Subcutaneous abdominal adipose tissue (tissue), 5 donors: ENCODE measurements around the gene RFTN2.

Experiments
- H3K27ac ChIP-seq: one replicate; pipeline ENCODE4 v1.7.0; 2013; ENCODE audit warnings: low read depth, mild to moderate bottlenecking, inconsistent platforms, low read length, moderate library complexity
- H3K27me3 ChIP-seq, 5 donors: one replicate each; pipeline ENCODE4 v1.7.0; 2013; ENCODE audit warnings: low read length in 5 of 5, inconsistent platforms in 1 of 5; ENCODE audit not compliant: control insufficient read depth in 5 of 5, insufficient read depth in 4 of 5
- H3K36me3 ChIP-seq, 5 donors: one replicate each; pipeline ENCODE4 v1.7.0; 2013; ENCODE audit warnings: low read length in 5 of 5; ENCODE audit not compliant: control insufficient read depth in 5 of 5, insufficient read depth in 5 of 5
- H3K4me1 ChIP-seq, 5 donors: one replicate each; pipeline ENCODE4 v1.7.0; 2013; ENCODE audit warnings: low read length in 5 of 5, mild to moderate bottlenecking in 3 of 5, moderate library complexity in 1 of 5; ENCODE audit not compliant: control insufficient read depth in 5 of 5, insufficient read depth in 5 of 5
- H3K4me3 ChIP-seq, 5 donors: one replicate each; pipeline ENCODE4 v1.7.0; 2013; ENCODE audit warnings: low read length in 5 of 5, low read depth in 1 of 5
- H3K9ac ChIP-seq, 5 donors: one replicate each; pipeline ENCODE4 v1.7.0; 2013; ENCODE audit warnings: low read length in 5 of 5, mild to moderate bottlenecking in 4 of 5, moderate library complexity in 3 of 5
- H3K9me3 ChIP-seq, 5 donors: one replicate each; pipeline ENCODE4 v1.7.0; 2013; ENCODE audit warnings: low read length in 5 of 5; ENCODE audit not compliant: control insufficient read depth in 5 of 5
- donor health status: healthy.
- donor health status: healthy.
- donor health status: healthy.
- donor health status: healthy.
- donor health status: healthy.

RFTN2 gene

DNA sequence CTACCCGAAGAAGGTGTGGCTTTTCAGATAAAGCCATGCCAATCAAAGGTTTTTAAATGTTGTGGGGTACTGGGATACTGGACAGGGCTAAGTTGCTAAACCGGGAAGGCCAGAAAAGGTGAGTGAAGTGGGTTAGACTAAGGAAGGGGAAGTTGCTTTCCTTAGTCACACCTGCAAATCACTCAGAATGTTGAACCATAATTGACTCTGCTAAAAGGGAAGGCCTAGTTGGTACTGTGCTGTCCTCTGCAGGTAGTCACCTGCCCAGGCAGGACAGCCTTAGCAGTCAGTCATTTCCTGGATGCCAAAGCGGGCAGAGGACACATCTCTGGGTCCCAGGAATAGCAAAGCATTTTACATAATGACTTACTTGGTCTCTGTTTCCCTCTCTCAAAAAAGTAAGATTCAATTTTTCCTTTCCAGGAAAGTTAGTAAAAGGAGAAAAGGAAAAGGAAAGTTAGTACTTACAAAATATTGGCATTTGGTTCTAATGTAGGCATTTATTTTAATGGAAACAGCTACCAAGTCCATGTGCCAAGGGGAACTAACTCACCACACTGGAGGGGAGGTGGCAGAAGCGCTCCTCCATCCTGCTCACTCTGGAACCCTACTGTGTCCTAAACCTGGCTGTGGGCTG is 60.3 kb downstream of the RFTN2 start:
- Histone ChIP-seq H3K4me3 (no peak overlapping the region), H3K9ac (no peak overlapping the region), H3K27me3 (no peaks in the 10 kb centered on the region), H3K36me3 (peaks cover 6 to 19% (median 11%) of the 10 kb centered on the region in 5 donors), H3K27ac (no peak overlapping the region), H3K4me1 (peaks cover 0 to 9% (median 1%) of the 10 kb centered on the region in 5 donors), H3K9me3 (no peaks in the 10 kb centered on the region)

DNA sequence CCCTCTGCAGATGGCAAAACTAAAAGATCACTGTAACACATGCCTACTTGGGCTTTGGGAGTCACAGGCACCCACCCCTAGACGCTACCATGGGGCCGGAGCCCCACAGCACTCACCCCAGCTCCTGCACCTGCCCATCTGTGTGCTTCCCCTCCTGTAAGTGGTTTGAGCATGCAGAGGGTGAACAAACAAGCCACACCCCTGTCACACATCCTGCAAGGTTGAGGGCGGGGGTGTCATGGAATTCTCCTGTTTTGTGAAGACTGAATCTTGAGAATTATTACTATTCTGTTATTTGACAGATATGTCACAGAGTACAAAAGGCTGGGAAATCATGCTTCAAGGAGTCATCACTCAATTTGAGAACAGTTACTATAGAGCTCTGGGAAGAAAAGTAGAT is 60.9 kb downstream of the RFTN2 start:
- no peak overlapping the region for H3K9ac ChIP-seq
- peaks cover 0 to 9% (median 0%) of the 10 kb centered on the region in 5 donors for H3K4me1 ChIP-seq
- H3K36me3 ChIP-seq, result peaks cover 6 to 19% (median 11%) of the 10 kb centered on the region in 5 donors
- H3K27me3 ChIP-seq, result no peaks in the 10 kb centered on the region
- H3K4me3 ChIP-seq, result no peak overlapping the region
- no peaks in the 10 kb centered on the region for H3K9me3 ChIP-seq
- H3K27ac ChIP-seq, result no peak overlapping the region

GRCh38 chr2:197613509-197613987 is 61.8 kb downstream of the RFTN2 start:
- Histone ChIP-seq H3K27me3 (no peaks in the 10 kb centered on the region), H3K36me3 (peaks cover 6 to 19% (median 11%) of the 10 kb centered on the region in 5 donors), H3K4me3 (no peak overlapping the region), H3K4me1 (peaks cover 0 to 9% (median 0%) of the 10 kb centered on the region in 5 donors), H3K9ac (no peak overlapping the region), H3K9me3 (no peaks in the 10 kb centered on the region), H3K27ac (no peak overlapping the region)

GRCh38 chr2:197606180-197606579 is 69.2 kb downstream of the RFTN2 start:
- Histone ChIP-seq H3K9ac (no peak overlapping the region), H3K36me3 (no peaks in the 10 kb centered on the region), H3K4me3 (no peak overlapping the region), H3K4me1 (peaks cover 0 to 5% (median 0%) of the 10 kb centered on the region in 5 donors), H3K27me3 (no peaks in the 10 kb centered on the region), H3K9me3 (no peaks in the 10 kb centered on the region), H3K27ac (no peak overlapping the region)

- Histone ChIP-seq H3K4me1 (peaks cover 0 to 13% (median 8%) of the 10 kb centered on the region in 5 donors), H3K9ac (no peak overlapping the region), H3K27ac (no peak overlapping the region), H3K36me3 (no peaks in the 10 kb centered on the region), H3K4me3 (no peak overlapping the region), H3K27me3 (no peaks in the 10 kb centered on the region), H3K9me3 (no peaks in the 10 kb centered on the region)
Observed at GRCh38 chr2:197604117-197604860, 71.1 kb downstream of the RFTN2 start.

- Histone ChIP-seq H3K4me3 (no peak overlapping the region), H3K4me1 (peaks cover 0 to 19% (median 8%) of the 10 kb centered on the region in 5 donors), H3K27me3 (no peaks in the 10 kb centered on the region), H3K36me3 (no peaks in the 10 kb centered on the region), H3K27ac (no peak overlapping the region), H3K9me3 (no peaks in the 10 kb centered on the region), H3K9ac (no peak overlapping the region)
Observed at GRCh38 chr2:197601726-197602125, 73.7 kb downstream of the RFTN2 start.

GRCh38 chr2:197600306-197600705 is 75.1 kb downstream of the RFTN2 start:
- Histone ChIP-seq H3K27me3 (no peaks in the 10 kb centered on the region), H3K27ac (no peak overlapping the region), H3K9me3 (no peaks in the 10 kb centered on the region), H3K36me3 (no peaks in the 10 kb centered on the region), H3K9ac (no peak overlapping the region), H3K4me1 (peaks cover 0 to 21% (median 8%) of the 10 kb centered on the region in 5 donors), H3K4me3 (no peak overlapping the region)

DNA sequence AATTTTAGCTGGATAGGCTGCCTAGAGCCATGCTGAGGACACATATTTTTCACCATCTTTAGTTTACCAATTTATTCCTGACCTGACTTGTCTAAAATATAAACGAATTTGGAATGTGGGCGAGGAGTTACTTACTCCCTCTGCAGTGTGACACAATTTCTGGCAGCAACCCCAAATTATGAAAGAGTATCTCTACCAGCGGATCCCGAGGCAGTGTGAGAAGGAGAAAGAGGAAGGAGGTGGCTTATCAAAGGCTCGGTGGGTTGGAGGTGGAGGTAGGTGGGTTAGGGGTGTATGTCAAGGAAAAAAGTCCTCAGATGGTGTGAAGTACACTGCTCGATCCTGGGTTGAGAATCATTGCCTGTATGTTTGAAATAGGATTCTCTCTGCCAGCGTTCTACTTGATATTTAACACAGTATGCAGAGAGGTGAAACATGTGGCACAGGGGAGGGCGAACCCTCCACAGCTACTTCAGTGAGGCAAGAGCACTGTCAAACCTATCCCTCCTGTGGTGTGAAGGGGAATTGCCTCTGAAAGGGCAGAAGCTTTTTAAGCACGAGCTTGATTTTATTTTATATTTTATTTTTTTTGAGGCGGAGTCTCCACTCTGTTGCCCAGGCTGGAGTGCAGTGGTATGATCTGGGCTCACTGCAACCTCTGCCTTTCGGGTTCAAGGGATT is 76.0 kb downstream of the RFTN2 start:
- peak overlapping the region in 3 of 5 donors; percentile 31 to 51 (median 45) for H3K9ac ChIP-seq

DNA sequence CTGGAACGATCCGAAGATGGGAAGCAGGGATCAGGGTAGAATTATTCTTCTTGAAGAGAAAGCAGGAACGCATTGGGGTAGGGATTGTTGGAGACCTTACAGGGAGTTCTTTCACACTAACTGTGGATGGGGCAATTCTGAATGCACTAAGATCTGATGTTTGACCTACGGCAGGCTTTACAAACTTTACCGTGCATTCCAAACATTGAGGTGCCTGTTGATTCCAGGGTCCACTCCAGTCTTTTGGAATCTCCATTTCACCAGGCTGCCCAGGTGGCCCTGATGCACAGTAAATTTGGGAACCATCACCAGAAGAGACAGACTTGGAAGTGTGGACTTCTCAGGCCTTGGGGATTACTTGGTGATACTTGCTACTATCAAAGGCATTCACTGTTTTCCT is 76.9 kb downstream of the RFTN2 start:
- Histone ChIP-seq H3K27ac (no peak overlapping the region), H3K27me3 (no peaks in the 10 kb centered on the region), H3K9me3 (no peaks in the 10 kb centered on the region), H3K4me3 (no peak overlapping the region), H3K4me1 (peaks cover 0 to 18% (median 8%) of the 10 kb centered on the region in 5 donors), H3K36me3 (peaks cover 0 to 2% (median 0%) of the 10 kb centered on the region in 5 donors), H3K9ac (no peak overlapping the region)

More for the DNA sequence above, 76.0 kb downstream of the RFTN2 start:
- H3K27ac ChIP-seq, result peak overlapping the region; percentile 52
- no peaks in the 10 kb centered on the region for H3K27me3 ChIP-seq
- peaks cover 0 to 2% (median 0%) of the 10 kb centered on the region in 5 donors for H3K36me3 ChIP-seq
- H3K4me1 ChIP-seq, result peaks cover 0 to 21% (median 8%) of the 10 kb centered on the region in 5 donors
- H3K9me3 ChIP-seq, result no peaks in the 10 kb centered on the region
- peak overlapping the region in 4 of 5 donors; percentile 7 to 66 (median 23) for H3K4me3 ChIP-seq
